Measurements from ENCODE around the gene LDB3. TPM values are rescaled to one million over a fixed set of nuclear protein-coding genes. Genes with fewer than 3 reads are reported as not detected.

Gene LDB3
- total and polyA plus RNA-seq, 7 experiments from 2014 or later: 0.13 to 0.32 TPM; not detected in 5

DNA sequence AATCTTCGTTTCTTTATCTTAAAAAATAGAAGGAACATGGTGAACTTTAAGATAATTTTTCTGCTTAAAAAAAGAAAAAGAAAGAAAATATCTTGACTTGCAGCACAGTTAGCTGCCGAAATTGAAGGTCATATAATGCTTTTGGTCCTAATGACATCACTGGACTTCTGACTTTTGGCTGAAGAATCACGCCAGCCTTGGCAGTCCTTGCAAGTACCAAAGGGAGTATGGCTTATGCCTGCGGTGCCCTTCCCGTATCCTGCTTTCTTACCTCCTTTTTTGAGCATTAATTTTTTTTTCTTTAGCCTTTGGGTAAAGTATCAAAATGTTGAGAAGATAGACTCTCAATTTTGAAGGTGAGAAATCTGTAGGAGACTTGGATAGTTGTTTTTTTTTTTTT, 95.1 kb downstream of the LDB3 start:
- ATAC-seq: no peak
- Mint-ChIP-seq H3K27me3 (peaks cover 19 to 44% (median 28%) of the 10 kb centered on the region in 5 donors), H3K36me3 (peaks cover 0 to 2% (median 0%) of the 10 kb centered on the region in 5 donors), H3K4me3 (no peak overlapping the region), H3K9me3 (no peaks in the 10 kb centered on the region), H3K4me1 (peaks cover 10 to 24% (median 16%) of the 10 kb centered on the region in 7 donors), H3K27ac (no peak overlapping the region)
- Histone ChIP-seq H3K36me3 (ENCODE audit: control insufficient read depth in 2 of 3, insufficient read depth in 3 of 3, low read length in 3 of 3) (no peaks in the 10 kb centered on the region), H3K4me3 (ENCODE audit: low read length) (no peak overlapping the region), H3K27ac (ENCODE audit: low read depth, low read length) (no peak overlapping the region), H3K4me1 (ENCODE audit: control insufficient read depth in 2 of 2, insufficient read depth in 2 of 2, low read length in 2 of 2) (no peaks in the 10 kb centered on the region), H3K27me3 (ENCODE audit: control insufficient read depth in 2 of 2, insufficient read depth in 2 of 2, low read length in 2 of 2) (peaks cover 0 to 6% of the 10 kb centered on the region in 2 donors), H3K9me3 (ENCODE audit: control insufficient read depth in 2 of 3, low read length in 3 of 3) (no peaks in the 10 kb centered on the region)
- CTCF ChIA-PET: no interaction called here
- no peak for DNase-seq
- POLR2A ChIA-PET: no interaction called here
- intact Hi-C loops (cut with micrococcal nuclease): no loop called here

GRCh38 chr10:86765548-86765947, 97.2 kb downstream of the LDB3 start:
- no peaks in the 10 kb centered on the region for H3K9me3 Mint-ChIP-seq
- no peak for DNase-seq
- ATAC-seq: no peak
- no peak overlapping the region for H3K27ac Mint-ChIP-seq
- Histone ChIP-seq H3K9me3 (ENCODE audit: control insufficient read depth in 2 of 3, low read length in 3 of 3) (no peaks in the 10 kb centered on the region), H3K36me3 (ENCODE audit: control insufficient read depth in 2 of 3, insufficient read depth in 3 of 3, low read length in 3 of 3) (no peaks in the 10 kb centered on the region), H3K4me1 (ENCODE audit: control insufficient read depth in 2 of 2, insufficient read depth in 2 of 2, low read length in 2 of 2) (no peaks in the 10 kb centered on the region), H3K27ac (ENCODE audit: low read depth, low read length) (no peak overlapping the region), H3K27me3 (ENCODE audit: control insufficient read depth in 2 of 2, insufficient read depth in 2 of 2, low read length in 2 of 2) (peaks cover 0 to 2% of the 10 kb centered on the region in 2 donors), H3K4me3 (ENCODE audit: low read length) (no peak overlapping the region)
- ChIA-PET POLR2A (no interaction called here), CTCF (no interaction called here)
- peaks cover 6 to 31% (median 13%) of the 10 kb centered on the region in 5 donors for H3K27me3 Mint-ChIP-seq
- no peaks in the 10 kb centered on the region for H3K36me3 Mint-ChIP-seq
- H3K4me1 Mint-ChIP-seq: peaks cover 4 to 21% (median 13%) of the 10 kb centered on the region in 7 donors
- intact Hi-C loops (cut with micrococcal nuclease): no loop called here
- no peak overlapping the region for H3K4me3 Mint-ChIP-seq

DNA sequence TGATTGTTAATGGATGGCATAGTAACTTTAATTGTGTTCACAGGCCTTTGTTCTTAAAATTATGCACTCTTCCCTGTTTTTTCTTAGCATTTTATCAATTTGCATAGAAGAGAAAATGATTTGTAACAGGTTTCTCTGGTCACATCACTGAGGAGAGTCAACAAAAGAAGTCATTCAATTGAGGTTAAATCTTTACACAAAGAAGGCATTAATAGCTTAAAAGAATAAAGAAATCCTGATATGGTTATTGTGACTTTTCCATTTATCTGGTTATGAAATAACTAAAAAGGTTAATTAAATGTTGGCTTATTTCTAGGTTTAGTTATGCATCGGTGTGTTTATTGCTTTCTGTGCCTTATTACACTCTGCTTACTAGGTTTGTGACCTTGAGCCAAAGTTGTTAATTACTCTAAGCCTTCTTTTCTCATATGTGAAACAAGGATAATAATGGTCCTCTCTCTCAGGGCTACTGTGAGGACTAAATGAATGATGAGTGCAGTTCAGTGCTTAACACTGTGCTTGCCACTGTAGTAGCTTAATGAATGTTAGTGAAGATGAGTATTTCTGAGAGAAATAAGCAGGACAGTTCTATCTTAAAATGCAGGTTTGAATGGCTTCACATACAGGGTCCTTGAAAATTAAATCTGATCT, 100.2 kb downstream of the LDB3 start:
- ATAC-seq (no peak), DNase-seq (no peak)
- H3K9me3 ChIP-seq (ENCODE audit: control insufficient read depth in 2 of 3, low read length in 3 of 3): no peaks in the 10 kb centered on the region
- no peak overlapping the region for H3K4me3 ChIP-seq (ENCODE audit: low read length)
- no peaks in the 10 kb centered on the region for H3K4me1 ChIP-seq (ENCODE audit: control insufficient read depth in 2 of 2, insufficient read depth in 2 of 2, low read length in 2 of 2)
- H3K36me3 Mint-ChIP-seq: no peaks in the 10 kb centered on the region
- no peak overlapping the region for H3K27ac ChIP-seq (ENCODE audit: low read depth, low read length)
- intact Hi-C loops (cut with micrococcal nuclease): no loop called here
- no peaks in the 10 kb centered on the region for H3K9me3 Mint-ChIP-seq
- ChIA-PET CTCF (no interaction called here), POLR2A (no interaction called here)
- H3K27me3 Mint-ChIP-seq: peaks cover 0 to 16% (median 0%) of the 10 kb centered on the region in 5 donors
- no peak overlapping the region for H3K27ac Mint-ChIP-seq
- H3K4me3 Mint-ChIP-seq: no peak overlapping the region
- H3K27me3 ChIP-seq (ENCODE audit: control insufficient read depth in 2 of 2, insufficient read depth in 2 of 2, low read length in 2 of 2): no peaks in the 10 kb centered on the region
- peaks cover 4 to 19% (median 10%) of the 10 kb centered on the region in 7 donors for H3K4me1 Mint-ChIP-seq
- no peaks in the 10 kb centered on the region for H3K36me3 ChIP-seq (ENCODE audit: control insufficient read depth in 2 of 3, insufficient read depth in 3 of 3, low read length in 3 of 3)

- Histone ChIP-seq H3K4me1 (ENCODE audit: control insufficient read depth in 2 of 2, insufficient read depth in 2 of 2, low read length in 2 of 2) (no peaks in the 10 kb centered on the region), H3K27ac (ENCODE audit: low read depth, low read length) (no peak overlapping the region), H3K4me3 (ENCODE audit: low read length) (no peak overlapping the region), H3K9me3 (ENCODE audit: control insufficient read depth in 2 of 3, low read length in 3 of 3) (no peaks in the 10 kb centered on the region), H3K27me3 (ENCODE audit: control insufficient read depth in 2 of 2, insufficient read depth in 2 of 2, low read length in 2 of 2) (no peaks in the 10 kb centered on the region), H3K36me3 (ENCODE audit: control insufficient read depth in 2 of 3, insufficient read depth in 3 of 3, low read length in 3 of 3) (no peaks in the 10 kb centered on the region)
- no peak overlapping the region for H3K4me3 Mint-ChIP-seq
- ATAC-seq (no peak), DNase-seq (no peak)
- peaks cover 5 to 19% (median 10%) of the 10 kb centered on the region in 7 donors for H3K4me1 Mint-ChIP-seq
- H3K9me3 Mint-ChIP-seq: no peaks in the 10 kb centered on the region
- intact Hi-C loops (cut with micrococcal nuclease): no loop called here
- POLR2A ChIA-PET: interaction anchor here (1.1 to 1.3 kb wide), 2 partner anchors 12 to 14 kb away, joined by 3 to 4 read pairs; no protein-coding TSS in a partner anchor
- H3K27ac Mint-ChIP-seq: no peak overlapping the region
- no peaks in the 10 kb centered on the region for H3K36me3 Mint-ChIP-seq
- CTCF ChIA-PET: no interaction called here
- H3K27me3 Mint-ChIP-seq: peaks cover 0 to 16% (median 0%) of the 10 kb centered on the region in 5 donors
Measured at GRCh38 chr10:86769991-86770390, 101.7 kb downstream of the LDB3 start.

- ChIA-PET CTCF (no interaction called here), POLR2A (interaction anchor here (1.1 to 1.3 kb wide), 2 partner anchors 13 to 15 kb away, joined by 3 to 4 read pairs; no protein-coding TSS in a partner anchor)
- Histone ChIP-seq H3K36me3 (ENCODE audit: control insufficient read depth in 2 of 3, insufficient read depth in 3 of 3, low read length in 3 of 3) (no peaks in the 10 kb centered on the region), H3K4me1 (ENCODE audit: control insufficient read depth in 2 of 2, insufficient read depth in 2 of 2, low read length in 2 of 2) (no peaks in the 10 kb centered on the region), H3K27me3 (ENCODE audit: control insufficient read depth in 2 of 2, insufficient read depth in 2 of 2, low read length in 2 of 2) (no peaks in the 10 kb centered on the region), H3K9me3 (ENCODE audit: control insufficient read depth in 2 of 3, low read length in 3 of 3) (no peaks in the 10 kb centered on the region), H3K27ac (ENCODE audit: low read depth, low read length) (no peak overlapping the region), H3K4me3 (ENCODE audit: low read length) (no peak overlapping the region)
- no peak for DNase-seq
- H3K9me3 Mint-ChIP-seq: no peaks in the 10 kb centered on the region
- no peaks in the 10 kb centered on the region for H3K36me3 Mint-ChIP-seq
- no peak overlapping the region for H3K4me3 Mint-ChIP-seq
- peaks cover 0 to 15% (median 0%) of the 10 kb centered on the region in 5 donors for H3K27me3 Mint-ChIP-seq
- intact Hi-C loops (cut with micrococcal nuclease): no loop called here
- peaks cover 5 to 19% (median 10%) of the 10 kb centered on the region in 7 donors for H3K4me1 Mint-ChIP-seq
- peak; percentile 40 for ATAC-seq
- no peak overlapping the region for H3K27ac Mint-ChIP-seq
Measured at GRCh38 chr10:86770412-86770960, 102.2 kb downstream of the LDB3 start.

DNA sequence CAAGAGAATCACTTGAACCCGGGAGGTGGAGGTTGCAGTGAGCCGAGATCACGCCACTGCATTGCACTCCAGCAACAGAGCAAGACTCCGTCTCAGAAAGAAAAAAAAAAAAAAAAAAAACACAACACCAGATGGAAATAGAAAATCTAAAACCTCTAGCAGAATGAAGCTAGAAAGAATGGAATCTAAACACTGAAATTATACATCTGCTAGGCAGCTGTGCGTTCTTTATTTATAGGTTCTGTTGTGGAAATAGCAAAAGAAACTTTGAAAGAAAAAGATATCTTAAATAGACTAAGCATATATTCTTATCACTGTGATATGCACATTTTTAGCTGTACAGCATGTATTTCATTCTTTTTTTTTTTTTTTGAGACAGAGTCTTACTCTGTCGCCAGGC, 105.2 kb downstream of the LDB3 start:
- Histone ChIP-seq H3K36me3 (ENCODE audit: control insufficient read depth in 2 of 3, insufficient read depth in 3 of 3, low read length in 3 of 3) (no peaks in the 10 kb centered on the region), H3K4me3 (ENCODE audit: low read length) (no peak overlapping the region), H3K4me1 (ENCODE audit: control insufficient read depth in 2 of 2, insufficient read depth in 2 of 2, low read length in 2 of 2) (no peaks in the 10 kb centered on the region), H3K27me3 (ENCODE audit: control insufficient read depth in 2 of 2, insufficient read depth in 2 of 2, low read length in 2 of 2) (no peaks in the 10 kb centered on the region), H3K27ac (ENCODE audit: low read depth, low read length) (no peak overlapping the region), H3K9me3 (ENCODE audit: control insufficient read depth in 2 of 3, low read length in 3 of 3) (no peaks in the 10 kb centered on the region)
- Mint-ChIP-seq H3K27me3 (peaks cover 0 to 7% (median 0%) of the 10 kb centered on the region in 5 donors), H3K4me1 (peaks cover 5 to 19% (median 9%) of the 10 kb centered on the region in 7 donors), H3K36me3 (peaks cover 0 to 4% (median 0%) of the 10 kb centered on the region in 5 donors), H3K9me3 (no peaks in the 10 kb centered on the region), H3K4me3 (no peak overlapping the region), H3K27ac (no peak overlapping the region)
- intact Hi-C loops (cut with micrococcal nuclease): no loop called here
- ChIA-PET CTCF (interaction anchor here (0.8 kb wide), 1 partner anchor 314 kb away, joined by 4 read pairs; no protein-coding TSS in a partner anchor), POLR2A (no interaction called here)
- DNase-seq: no peak
- no peak for ATAC-seq
